NCI-H1092 (cell line): Measurements from ENCODE around the gene ADK.
A peak's percentile ranks its signal among the peaks of the same experiment; 100 is the strongest.

Experiments used
- DNase-seq: peaks from one replicate; lab custom pipeline; 2025; lab: John Stamatoyannopoulos, UW

The ADK gene

DNA sequence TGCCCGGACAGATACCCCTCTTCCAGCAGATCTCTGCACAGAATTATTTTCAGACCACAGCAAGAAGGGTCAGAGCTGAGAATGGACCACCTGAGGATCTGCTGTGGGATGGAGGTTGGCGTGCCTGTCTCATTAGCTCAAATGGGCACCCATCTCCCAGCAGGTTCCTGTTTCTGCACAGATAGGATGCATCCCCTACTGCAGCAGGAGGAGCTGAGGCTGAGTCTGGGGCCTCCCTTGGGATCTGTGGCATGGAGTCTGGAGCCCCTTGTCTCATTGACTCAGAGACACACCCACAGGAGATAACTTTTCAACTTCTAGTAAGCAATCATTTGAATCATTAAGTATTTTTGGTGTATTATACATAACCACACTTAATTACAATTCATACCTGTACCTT, 212.7 kb downstream of the ADK start:
- DNase-seq = no peak

DNA sequence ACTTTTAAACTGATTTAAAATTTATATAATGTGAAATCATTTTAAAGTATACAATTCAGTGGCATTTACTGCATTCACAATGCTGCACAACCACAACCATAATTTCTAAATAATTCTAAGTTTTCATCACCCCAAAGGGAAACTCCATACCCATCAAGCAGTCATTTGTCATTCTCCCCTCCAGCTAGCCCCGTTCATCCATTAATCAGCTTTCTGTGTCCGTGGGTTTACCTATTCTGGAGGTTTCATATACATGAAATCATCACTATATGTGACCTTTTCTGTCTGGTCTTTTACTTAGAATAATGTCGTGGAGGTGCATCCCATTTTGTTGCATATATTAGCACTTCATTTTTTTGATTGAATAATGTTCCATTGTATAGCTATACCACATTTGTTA, 214.1 kb downstream of the ADK start:
- DNase-seq = no peak

DNA sequence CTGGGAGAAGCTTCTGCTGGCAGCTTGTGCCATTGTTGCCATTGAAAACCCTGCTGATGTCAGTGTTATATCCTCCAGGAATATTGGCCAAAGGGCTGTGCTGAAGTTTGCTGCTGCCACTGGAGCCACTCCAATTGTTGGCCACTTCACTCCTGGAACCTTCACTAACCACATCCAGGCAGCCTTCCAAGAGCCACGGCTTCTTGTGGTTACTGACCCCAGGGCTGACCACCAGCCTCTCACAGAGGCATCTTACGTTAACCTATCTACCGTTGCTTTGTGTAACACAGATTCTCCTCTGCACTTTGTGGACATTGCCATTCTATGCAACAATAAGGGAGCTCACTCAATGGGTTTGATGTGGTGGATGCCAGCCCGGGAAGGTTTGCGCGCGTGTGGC, 220.7 kb downstream of the ADK start:
- no peak for DNase-seq

DNA sequence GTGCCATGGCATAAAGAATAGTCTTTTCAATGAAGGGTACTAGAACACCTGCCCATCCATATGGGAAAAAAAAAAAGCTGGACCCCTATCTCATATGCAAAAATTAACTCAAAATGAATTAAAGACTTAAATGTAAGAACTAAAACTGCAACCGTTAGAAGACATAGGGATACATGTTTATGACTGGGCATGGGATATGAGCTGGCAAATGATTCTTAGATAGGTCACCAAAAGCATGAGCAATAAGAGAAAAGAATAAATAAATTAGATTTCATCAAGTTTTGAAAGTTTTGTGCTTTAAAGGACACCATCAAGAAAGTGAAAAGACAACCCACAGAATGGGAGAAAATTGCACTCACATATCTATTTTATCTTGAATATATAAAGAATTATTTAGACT, 222.0 kb downstream of the ADK start:
- no peak for DNase-seq

DNA sequence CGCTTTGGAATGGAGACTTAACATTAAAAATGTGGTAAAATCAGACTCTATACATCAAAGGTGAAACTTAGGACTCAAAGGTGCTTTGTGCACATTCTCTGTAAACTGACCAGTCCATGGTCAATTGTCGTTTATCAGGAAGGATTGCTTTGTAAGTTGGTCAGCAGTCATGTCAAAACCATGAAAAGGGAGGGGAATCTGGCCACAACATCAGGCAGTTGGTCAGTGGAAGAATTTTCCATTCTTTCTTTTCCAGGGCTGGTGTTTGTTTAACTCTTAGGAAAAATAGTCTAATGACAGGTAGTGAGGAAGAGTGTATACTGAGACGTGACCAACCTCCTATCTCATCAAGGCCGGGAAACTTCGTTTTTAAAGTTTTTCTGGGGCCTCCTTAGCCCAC, 226.5 kb downstream of the ADK start:
- DNase-seq = no peak

DNA sequence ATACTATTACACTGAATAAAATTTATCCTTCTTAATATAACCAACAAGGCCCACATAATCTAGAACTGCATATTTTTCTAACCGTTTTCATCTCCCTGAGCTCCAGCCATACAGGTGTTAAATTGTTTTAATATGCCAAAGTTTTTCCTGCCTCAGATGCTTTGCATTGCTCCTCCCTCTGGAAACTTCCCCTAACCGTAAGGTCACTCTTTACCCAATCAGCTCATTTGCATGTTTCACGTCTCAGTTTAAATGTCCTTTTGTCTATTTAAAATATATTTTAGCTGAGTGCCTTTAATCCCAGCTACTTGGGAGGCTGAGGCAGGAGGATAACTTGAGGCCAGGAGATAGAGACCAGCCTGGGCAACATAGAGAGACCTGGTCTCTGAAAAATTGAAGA, 228.5 kb downstream of the ADK start:
- no peak for DNase-seq

DNA sequence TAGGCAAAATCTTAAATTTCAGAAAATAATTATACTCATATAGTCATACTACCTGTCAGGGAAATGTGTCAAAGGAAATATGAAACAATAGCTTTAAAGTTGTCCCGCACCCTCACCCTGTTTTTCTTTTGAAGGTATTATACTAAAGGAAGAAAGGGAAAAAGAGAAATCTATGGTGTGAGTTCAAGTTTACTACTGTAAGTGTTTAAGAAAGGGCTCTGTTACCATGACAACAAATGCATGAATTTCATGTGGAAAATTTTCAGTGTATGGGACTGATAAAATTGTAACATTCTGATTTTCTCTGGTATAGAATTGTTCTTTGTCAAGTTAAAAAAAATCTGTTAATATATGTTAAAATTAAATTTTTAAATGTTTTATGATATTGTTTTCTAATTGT, 229.8 kb downstream of the ADK start:
- DNase-seq = no peak

DNA sequence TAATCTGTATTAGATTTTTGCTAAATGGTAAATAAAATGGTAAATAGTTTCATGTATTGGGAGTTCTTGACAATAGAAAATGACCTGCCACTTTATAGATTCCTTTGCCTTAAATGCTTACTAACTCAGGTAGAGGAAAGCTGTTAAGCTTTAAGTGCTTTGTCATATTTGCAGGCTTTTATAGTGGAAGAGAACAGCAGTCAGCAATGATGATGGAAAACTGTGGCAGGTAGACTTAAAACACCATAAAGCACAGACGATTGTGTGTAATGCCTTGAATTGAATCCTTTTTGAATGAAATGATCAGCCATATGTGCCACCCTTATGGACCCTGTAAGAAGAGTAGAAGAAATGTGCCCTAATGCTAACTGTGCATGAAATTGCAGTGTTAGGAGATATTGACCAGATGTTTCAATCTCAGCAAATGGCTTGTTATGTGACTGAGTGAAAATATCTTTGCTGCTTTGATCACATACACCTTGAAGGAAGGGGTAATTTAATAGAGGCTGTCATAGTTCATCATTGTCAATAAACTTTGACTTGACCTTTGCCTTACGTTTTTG, 230.4 kb downstream of the ADK start:
- no peak for DNase-seq

DNA sequence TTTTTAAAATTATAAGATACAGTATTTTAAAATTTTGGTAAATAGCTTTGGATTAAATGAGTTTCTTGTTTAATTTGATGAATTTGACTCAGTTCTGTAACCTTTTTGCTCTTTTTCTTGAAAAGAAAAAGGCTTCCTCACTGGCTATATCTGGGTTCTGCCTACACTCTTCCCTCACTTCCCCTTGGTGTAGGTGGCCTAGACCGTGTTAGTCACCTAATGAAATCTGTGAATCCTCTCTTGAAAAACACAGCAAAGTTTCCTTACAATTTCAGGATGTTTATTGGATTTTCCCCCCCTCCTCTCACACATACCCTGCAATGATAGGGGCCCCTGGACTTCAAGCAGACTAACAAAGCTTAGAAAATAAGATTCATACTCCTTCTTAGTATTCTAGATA, 231.6 kb downstream of the ADK start:
- DNase-seq = no peak

DNA sequence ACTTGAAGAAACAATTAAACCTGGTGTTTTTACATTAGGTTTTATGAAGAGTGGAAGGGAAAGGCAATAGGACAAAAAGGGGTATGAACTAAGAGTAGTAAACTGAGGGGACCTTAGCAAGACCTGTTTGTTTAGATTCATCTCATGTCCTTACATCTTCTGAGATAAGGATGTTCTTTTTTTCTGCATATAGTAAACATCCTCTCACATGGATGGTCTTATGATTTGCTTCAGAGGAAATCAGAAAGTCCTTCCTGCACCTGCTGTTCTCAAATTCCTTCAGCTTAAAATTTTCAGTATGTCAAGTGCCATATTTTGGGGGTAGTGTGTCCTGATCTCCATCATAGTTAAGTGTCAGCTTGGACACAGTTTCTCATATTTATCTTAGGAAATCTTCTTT, 232.6 kb downstream of the ADK start:
- DNase-seq = no peak

DNA sequence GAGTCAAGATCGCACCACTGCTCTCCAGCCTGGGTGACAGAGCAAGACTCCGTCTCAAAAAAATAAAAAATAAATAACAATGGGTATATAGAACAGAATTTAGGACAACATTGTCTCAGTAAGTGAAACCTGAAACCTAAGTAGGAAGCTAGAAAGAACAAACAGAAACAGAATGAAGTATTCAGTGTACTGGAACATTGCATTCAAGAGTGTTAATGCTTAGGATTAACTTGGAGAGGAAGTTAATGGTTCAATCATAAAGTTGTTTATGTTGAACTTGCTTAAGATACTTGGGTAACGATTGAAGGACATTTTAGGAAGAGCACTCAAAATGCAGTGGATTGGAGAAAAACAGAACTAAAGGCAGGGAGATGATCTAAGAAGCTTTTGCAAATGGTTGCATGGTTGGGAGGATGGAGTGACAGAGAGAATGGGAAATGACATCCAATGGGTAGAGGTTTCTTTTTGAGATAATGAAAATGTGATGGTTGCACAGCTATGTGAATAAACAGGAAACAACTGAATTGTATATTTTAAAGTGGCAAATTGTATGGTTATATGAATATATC, 233.7 kb downstream of the ADK start:
- DNase-seq = no peak

DNA sequence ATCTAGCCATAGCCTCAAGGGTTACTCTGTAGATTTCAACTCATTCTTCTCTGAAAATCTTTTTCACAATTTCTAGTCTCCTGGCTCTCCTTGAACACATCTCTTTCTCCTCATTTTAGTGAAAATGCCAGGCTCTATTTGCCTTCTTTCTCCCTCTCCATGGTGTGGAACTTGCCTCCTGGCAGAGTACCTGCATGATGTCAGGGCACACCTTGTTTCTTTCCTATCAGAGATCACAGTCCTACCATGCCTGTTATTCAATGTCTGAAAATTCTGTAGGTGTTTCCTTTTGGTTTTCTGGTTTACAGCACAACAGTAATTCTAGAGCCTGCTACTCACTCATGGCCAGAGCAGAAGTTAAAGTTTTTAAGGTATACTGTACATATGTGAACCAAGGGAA, 237.8 kb downstream of the ADK start:
- no peak for DNase-seq

DNA sequence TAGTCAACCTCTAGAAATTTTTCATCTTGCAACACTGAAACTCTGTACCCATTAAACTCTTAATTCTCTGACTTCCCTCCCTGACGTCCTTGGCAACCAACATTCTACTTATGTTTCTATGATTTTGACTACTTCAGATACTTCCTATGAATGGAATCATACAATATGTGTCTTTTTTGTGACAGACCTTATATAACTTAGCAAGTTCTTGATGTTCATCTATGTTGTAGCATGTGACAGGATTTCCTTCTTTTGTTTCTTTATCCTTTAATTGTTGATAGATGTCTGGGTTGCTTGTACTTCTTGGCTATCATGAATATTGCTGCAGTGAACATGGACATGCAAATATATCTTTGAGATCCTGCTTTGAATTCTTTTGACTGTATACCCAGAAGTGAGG, 240.8 kb downstream of the ADK start:
- no peak for DNase-seq

DNA sequence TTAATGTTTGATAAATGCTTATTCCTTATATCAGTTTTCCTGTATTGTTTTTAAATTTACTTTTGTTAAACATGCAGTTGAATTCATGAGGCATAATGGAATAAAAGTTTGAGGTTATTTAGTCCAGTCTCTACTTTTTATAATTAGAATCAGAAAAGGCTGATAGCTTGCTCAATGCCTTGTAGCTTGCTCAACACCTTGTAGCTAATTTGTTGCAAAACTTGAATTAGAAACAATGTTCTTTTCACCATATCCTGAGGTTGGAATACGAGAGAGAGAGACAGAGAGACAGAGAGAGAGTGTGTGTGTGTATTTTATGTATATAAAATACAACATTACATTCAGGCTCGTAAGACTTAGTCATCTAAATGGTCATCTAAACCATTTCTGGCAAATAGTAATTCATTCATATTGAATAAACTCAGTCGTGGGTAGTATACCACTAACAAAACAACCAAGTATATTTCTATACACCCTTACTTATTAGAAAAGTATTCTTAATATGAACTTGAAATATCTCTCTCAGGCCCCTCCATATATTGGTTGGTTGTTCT, 243.5 kb downstream of the ADK start:
- no peak for DNase-seq

DNA sequence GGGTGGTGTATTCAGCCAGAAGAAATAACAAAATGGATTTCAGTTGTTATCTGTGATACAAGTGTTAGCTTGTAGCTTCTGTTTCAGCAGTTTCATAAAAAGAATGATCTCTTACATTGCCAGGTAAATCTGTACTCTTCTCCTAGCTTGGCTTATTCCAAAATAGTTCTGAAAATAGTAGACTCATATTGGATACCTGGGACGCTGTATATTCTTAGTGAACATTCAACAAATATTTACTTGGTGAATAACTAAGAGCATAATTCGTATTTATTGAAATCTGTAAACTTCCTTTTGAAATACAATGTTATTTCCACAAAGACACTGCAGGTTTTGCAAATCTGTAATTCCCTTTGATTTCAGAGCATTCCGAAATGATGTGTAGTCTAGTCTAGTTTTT, 249.2 kb downstream of the ADK start:
- no peak for DNase-seq

DNA sequence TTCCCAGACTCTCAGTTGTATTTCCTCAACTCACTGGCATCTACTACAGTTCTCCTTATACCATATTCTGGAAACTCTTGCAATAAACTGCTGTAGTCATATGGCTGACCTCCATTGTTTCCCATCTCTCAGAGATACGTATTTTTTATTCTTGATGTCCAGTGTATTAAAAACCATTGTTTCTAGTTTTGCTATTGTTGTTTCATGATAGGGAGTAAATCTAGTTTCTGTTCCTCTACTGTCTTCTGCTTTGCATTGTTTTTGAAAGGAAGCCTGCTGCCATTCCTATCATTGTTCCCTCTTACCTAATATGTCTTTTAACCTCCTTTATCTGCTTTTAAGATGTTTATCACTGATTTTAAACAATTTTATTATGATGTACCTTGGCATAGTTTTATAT, 255.0 kb downstream of the ADK start:
- DNase-seq = no peak

DNA sequence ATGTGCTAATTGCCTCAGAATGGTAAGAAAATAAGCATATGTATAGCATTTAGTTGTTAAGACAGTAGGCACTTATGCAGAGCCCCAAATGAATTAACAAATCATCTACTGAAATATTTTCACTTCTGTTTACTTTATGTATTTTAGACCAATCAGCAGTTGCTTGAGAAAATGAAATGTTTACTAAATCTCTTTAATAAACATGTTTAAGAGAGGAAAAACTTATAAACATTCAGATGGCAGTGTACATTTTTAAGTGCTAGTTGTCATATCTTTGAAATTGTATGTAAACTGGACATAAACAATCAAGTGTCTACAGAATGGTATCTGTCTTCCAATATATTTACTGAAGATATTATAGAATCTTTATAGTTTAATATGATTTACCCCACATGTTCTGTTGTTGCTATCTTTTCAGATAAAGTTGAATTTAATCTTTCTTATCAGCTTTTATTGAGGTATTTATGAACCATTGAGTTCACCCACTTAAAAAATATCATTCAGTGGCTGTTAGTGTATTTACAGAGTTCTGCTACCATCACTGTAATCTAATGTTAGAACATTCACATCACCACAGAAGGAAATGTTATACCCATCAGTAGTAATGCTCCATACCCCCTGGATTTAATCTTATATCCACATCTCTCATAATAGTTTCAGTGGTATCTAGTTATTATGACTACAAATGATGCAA, 264.3 kb downstream of the ADK start:
- no peak for DNase-seq

DNA sequence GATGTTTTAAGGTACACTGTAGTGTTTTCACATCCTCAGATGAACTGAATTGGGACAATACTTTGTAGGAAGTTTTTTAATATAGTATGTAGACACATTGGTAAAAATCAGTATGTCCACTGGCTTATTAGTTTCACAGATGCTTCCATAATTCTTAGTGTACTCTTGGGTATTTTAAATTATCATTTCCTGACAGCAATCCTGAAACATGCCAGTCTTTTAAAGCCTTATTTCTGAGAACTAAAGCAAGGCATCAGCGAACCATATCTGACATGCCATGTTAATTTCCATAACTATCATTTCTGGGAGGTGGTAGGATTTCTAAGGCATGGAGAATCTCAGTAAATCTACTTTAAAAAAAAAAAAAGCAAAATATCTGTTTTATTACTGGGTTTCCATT, 266.4 kb downstream of the ADK start:
- DNase-seq = no peak

DNA sequence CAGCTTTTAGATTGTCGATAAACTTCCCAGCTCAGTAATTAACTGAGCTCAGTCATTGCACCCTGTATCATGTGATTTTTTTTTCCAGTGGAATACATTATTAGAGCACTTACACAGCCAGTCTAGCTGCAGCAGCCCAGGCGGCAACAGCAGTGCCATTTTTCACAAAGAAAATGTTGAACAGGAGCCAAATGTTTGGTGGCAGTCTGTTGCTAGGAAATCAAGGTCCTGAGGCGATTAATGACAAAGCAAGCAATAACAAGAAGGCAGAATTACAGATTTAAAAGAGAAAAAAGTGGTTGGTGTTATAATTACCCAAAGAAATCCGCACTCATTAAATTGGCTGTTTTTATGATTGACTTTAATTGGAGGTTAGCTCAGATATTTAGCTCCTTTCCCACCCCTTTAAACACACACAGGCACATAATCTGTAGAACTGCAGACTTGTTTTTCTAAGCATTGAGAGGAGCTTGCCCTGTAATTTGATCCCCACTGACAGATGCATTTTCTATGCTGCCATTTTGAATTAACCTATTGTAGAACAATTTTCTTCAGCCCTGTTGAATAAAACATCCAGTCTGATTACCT, 267.4 kb downstream of the ADK start:
- peak; percentile 88 for DNase-seq

DNA sequence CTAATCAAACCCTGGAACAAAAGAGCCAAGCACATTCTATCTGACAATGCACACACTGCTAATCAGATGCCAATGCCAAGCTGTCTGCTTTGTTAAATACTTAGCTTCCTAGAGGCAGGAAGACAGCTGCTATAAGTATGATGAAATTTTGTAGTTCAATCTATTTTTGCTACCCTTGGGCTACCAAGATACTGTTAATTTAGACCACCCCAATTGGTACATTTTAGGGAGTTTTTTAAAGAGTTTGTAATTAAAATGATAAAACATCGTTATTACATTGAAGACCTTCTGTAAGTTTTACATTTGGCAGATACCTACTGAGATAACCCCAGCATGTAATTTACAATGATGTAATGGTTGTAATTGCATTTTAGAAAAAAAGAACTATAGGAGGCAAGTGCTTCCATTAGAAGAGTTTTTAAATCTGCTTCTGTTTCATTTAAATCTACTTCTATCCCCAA, 268.5 kb downstream of the ADK start:
- peak; percentile 1 for DNase-seq

DNA sequence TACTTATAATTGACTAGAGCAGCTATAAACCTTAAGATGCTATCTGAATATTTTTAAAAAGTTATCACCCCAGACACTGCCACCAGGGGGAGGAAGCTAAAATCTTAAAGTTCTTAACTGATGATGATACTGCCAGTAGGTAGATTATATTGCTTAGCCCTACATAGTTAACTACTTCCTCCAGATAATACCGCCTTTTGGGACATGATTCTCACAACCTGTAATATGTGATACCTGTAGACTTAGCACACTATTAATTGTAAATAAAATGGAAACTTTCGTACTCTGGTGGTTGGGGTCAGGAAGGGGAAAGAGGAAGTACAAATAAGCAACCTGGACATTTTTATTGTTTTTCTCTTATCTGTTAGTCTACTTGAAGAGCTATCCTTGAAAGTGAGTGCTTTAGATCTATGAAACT, 268.9 kb downstream of the ADK start:
- no peak for DNase-seq

DNA sequence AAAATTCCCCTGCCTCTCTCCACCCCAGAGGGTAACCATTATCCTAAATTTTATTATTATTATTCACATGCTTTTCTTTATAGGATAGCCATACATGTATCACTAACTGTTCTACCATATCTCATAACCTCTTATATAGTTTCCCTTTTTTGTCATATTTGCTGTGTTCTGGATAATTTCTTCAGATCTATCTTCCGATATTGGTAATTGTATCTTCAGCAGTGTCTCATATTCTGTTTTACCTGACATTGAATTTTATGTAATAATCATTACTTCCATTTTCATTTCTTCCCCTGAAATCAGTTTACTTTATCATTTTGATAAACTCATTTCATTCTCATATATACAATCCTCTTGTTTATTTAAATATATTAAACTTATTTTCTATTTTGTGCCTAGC, 273.5 kb downstream of the ADK start:
- DNase-seq = no peak

DNA sequence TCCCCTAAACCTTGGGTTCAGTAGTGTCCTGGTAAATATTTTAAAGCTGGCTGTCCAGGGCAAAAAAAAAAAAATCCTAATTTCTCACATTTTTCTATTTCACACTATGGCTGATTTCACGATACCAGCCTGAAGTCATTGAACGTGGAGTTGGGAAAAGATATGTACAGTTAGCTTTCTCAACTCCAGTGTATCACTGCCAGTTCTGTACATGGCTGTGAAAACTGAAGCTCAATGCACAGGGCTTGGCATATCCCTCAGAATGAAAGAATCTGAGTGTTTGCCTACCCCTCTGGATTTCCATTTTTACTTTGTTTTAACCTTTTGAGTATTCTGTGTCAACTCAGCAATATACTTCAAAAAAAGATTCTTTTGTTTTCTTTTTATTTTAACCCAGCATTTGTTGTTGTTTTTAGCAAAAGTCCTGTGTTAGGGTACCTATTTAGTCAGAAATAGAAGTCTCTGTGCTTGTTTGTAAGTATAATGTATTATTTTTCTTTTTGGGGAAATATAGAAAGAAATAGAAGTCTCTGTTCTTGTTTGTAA, 274.5 kb downstream of the ADK start:
- no peak for DNase-seq
